Panc1 (cell line): ENCODE data around the gene SLC5A11.

ENCODE experiments used
- CTCF ChIP-seq: fragments of 450-650 bp; IDR thresholded peaks from 2 replicates; pipeline ENCODE4 v1.5.1; 2017; ENCODE audit warnings: mild to moderate bottlenecking
- POLR2AphosphoS5 ChIP-seq: IDR thresholded peaks from 2 replicates; pipeline ENCODE4 v1.6.1; 2012; ENCODE audit warnings: mild to moderate bottlenecking, low read depth, low read length, moderate library complexity
- REST ChIP-seq, 2 experiments: IDR thresholded peaks; 2 replicates each; pipeline ENCODE4 v1.6.1; 2011 to 2012; ENCODE audit warnings: low read depth in 2 of 2, control low read depth in 1 of 2, low read length in 1 of 2, mild to moderate bottlenecking in 1 of 2, moderate library complexity in 1 of 2; ENCODE audit not compliant: insufficient read depth in 1 of 2
- SIN3A ChIP-seq: IDR thresholded peaks from 2 replicates; pipeline ENCODE4 v1.6.1; 2012; ENCODE audit warnings: low read depth, mild to moderate bottlenecking, low read length, moderate library complexity, borderline replicate concordance; ENCODE audit not compliant: insufficient read depth
- TCF7L2 ChIP-seq: IDR thresholded peaks from 2 replicates; pipeline ENCODE4 v1.6.1; 2011; ENCODE audit warnings: mild to moderate bottlenecking, low read depth, low read length, inconsistent platforms

GRCh38 chr16:24925163-24925562 is 79.4 kb downstream of the SLC5A11 start:
- TF ChIP-seq CTCF: no peak
- TF ChIP-seq POLR2AphosphoS5: no peak
- TF ChIP-seq REST (IDR thresholded peaks at IDR 0.05; ENCODE audit: insufficient read depth in 1 of 2, low read depth in 2 of 2, low read length in 1 of 2): no peak
- TF ChIP-seq SIN3A: no peak
- no peak for TF ChIP-seq TCF7L2
